Brain pericyte (primary cell): ENCODE data around the gene REEP3.
"Not testable (repeated sequence)": the region's sequence is repeated elsewhere in the genome, so short reads cannot be mapped to it uniquely, and the experiment has no call there.

Source experiments
- DNase-seq: peaks from one replicate; pipeline ENCODE4 v3.0.0-alpha.2; 2012; ENCODE audit warnings: low read depth, low spot score

Gene REEP3

DNA sequence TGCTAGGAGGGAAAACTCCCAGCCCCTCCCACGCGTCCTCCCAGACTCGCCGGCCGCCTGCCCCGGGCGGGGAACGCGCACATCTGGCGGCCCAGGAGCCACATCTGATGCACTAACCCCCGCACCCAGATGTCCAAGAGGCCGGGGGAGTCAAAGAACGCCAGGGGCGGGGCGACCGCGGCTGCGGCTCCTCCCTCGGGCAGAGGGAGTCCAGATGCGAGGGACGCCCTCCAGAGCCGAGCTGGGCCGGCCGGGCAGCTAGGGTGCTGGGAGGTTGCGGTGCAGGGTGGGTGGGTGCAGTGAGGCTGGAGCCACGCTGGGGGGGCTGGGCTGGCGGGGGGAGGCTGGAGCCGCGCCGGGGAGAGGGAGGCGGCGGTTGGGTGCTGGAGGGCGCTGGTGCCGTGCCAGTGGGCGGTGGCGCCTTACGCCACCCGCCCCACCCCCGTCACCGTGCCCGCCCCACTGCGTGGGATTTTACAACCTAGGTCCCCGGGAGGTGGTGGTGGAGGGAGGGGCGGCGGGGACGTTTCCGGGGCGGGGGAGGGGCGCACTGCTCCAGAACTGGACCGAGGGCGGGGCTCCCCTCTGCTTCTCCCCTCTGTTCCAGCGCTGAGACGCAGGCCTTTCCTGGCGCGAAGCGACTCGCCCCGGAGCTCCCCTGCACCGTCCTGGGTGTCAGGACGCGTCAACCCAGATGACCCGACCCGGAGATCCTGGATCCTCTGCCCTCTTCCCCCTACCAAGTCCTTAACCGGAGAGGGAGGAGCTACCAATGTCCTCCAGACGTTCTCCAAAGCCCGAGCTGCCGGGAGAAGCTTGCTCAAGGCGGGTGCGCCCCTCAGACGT, 109.1 kb downstream of the REEP3 start:
- DNase-seq, result peak; percentile 94

DNA sequence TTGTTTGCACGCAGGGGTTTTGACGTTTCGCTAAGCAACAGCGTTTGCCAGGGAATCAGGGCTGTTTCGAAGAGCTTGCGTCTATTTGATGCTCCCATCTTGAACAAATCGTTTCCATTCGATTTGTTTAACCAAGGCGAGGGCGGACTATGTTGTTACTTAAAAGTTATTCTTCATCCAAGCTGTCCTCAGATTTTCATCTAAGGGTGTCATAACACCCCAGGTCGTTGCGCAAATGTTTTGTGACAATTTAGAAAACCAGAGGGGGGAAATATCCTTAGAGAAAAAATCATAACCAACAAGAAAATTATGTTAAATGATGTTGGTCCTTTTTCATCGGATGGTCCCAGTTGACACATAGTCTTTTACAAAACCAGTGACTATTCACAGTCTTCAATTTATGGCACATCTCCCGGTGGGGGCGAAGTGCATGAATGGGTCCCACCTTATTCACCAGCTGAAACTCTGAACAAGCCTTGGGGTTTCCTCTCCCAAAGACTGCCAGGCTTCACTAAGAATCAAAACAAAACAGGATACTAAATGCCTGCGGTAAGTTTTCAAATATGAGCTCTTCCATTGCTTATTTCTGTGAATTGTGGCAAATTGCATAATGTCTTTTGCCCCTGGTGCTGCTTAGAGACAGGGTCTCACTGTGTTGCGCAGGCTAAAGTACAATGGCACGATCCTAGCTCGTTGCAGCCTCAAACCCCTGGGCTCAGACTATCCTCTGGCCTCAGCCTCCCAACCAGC, 109.9 kb downstream of the REEP3 start:
- no peak for DNase-seq

DNA sequence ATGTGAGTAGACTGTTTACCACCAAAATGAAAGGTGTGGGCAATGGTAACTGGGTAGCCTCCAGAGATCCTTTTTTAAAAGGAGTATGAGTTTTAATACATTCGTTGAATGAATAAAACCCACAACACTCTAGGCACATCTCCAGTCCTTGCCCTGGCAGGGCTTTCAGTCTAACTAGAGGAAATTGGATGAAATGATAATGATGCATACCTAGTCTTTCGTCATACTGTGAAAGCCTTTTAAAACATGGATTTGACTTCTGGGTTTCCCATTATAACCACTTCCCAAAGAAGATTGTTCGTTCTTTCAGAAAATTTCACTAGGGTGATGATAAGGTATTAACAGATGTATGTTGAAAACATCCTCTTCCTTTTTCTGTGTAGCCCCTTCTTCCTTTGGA, 110.8 kb downstream of the REEP3 start:
- no peak for DNase-seq

DNA sequence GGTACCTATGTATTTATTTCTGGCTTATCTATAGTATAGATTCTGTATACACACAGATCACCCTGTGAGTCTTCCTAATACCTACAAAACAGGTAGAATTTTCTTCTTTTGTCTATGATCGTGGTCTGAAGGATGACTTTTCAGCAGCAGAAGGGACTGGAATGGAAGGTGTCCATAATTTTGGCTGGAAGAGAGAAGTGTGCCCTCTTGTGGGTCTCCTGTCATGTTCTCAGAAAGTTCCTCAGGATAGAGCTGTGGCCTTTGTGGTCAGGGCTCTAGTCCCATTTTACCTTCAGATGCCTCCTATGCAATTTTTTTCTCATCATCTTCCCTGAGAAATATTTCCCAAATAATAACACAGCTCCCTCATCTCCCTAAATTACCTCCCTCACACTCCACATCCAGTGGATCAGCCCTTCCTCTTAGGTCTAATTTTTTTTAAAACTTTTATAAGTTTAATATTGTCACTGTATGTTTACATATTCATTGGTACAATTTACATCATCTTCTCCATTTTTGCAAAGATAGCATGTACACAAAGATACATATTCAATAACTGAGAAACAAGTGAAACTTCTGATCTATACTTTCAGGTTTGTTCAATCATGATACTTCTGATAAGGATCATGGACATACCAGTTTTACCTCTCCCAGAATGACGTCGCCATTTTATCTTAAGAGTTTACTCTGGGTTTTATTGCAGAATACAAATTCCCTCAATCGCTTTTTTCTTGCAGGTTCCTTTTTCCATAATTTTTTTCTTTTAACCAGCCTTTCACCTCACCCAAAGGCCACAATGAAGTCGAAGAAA, 112.7 kb downstream of the REEP3 start:
- DNase-seq, result no peak

DNA sequence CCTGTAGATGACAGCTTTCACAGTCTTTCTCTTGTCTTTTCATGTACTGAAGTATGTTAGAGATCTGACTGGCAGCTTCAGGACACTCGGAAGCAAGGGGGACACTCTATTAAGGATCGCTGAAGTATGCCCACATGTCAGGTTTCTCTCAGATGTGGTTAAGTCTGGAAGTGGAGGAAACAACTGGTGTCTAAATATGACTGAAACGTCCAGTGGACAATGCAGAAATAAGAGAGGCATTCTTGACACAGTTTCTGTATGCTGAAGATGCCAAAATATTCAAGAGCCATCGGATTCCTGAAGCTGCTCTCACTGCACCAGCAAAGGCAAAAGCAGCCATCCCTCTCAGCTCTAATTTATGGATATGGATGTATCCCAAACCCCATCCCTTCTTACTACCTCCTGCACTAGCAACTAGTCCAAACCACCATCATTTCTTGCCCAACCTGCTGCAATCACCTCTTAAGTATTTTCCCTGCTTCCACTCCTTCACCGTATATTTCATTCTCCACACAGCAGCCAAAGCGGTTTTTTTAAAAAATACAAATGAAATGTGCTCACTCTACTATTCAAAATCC, 113.4 kb downstream of the REEP3 start:
- no peak for DNase-seq

DNA sequence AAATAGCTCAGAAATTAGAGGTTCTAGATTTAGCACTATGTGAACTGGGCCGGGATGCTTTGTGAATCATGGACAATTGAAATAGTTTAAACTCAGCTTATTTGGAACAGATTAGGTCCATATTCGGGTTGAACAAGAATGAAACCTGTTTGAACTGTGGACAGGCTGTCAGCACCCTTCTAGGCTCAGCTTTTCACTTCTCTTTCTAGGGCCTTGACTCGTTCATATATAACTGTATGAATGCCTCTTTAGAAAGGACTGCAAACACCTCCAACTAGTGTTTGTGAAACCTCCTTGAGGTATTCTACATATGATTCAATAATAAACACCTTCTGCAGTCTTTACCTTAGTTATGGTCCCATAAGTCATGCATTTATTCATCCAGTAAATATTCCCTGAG, 115.6 kb downstream of the REEP3 start:
- no peak for DNase-seq

DNA sequence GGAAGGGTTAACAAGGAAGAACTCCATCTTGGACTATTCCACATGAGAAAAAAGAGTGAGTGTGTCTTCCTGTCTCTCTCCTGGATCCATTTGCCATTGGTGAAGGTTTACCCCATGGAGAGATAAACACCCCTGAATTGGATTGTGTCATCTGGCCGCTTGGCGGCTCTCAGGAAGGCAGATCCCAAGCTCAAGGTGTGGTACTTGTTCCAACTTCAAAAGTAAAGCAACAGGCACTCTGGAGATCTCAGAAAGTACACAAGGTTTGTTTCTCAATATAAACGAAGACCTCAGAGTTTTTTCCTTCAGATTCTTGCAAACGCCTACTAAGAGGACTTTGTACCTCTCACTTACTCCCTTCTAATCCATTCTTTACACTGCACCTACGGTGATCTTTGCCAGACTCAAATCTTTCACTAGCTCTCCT, 116.7 kb downstream of the REEP3 start:
- DNase-seq, result no peak

DNA sequence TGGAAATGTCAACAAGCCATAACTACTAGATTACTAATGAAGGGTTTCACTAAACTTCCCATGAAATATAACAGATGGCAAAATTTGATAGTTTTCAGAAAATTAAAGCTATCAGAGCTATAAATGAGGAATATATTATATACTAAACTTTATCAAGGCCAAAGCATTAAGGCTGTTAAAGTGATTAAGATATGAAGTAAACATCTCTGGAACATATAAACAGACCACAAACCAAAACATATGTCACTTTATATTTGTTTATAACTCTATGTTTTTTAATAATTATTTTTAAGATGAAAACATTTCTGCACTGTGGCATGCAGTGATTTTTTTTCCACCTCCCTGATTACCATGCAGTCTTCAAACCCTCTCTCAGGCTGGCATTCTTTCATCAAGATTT, 120.2 kb downstream of the REEP3 start:
- DNase-seq, result no peak

DNA sequence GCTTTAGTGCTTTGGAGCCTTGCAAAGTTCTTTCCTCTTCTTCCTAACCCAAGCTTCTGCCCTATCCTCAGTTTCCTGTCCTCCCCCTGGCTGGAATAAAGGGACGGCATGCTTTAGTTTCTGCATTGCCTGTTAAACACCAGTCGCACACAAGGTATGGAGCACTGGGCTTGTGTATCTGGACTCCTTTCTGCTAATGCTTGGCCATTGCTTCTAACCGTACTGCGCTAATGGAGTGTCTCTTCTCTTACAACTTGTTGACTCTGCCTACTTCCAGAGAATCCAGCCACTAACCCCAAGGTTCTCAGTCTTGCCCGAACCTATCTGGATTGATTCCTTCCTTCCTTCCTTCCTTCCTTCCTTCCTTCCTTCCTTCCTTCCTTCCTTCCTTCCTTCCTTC, 120.6 kb downstream of the REEP3 start:
- no peak for DNase-seq

DNA sequence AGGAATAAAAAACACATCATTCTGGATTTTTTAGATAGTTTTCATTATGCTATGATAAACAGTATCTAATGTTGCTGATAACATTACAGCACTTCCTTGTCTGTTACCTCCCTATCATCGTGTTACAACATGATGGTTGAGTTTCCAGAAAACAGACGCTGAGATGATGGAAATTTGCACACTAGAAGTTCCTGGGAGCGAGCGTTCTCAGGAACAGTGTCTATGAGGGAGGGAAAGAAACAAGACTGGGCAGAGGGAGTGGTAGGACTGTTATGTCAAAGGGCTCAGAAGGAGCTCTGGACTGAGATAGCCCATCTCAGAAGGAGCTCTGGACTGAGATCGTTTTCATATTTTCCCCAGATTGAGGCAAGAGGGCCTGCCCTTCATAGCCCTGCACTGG, 121.6 kb downstream of the REEP3 start:
- DNase-seq, result no peak

DNA sequence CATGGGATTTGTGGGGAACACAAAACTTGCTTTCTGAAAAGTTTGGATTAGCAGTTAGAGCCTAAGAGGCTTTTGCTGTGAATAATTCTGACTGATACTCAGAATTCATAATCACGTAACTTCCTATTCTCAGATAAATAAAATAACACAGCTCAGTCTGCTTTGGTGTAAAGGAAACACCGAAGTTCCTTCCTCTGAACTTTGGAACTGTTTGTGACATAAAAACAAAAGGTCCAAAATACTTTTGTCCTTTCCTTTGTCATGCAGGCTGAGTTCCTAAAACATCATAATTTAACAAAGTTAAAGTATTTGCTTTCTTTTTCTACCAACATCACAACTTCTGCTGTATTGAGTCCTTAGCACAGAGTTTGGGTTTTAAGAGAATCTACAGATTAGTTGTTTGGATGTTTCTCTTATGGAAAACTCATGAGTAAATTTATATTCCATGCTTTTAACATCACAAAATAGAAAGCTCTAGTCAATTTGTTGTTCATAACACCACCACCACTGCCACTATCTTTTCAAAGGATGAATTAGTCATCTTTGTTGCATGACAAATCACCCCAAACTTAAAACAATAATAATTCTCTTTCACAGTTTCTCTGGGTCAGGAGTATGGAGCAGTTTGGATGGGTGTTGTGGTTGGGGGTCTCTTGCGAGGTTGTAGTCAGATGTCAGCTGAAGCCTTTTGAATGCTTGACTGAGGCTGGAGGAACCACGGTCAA, 123.4 kb downstream of the REEP3 start:
- DNase-seq, result no peak

DNA sequence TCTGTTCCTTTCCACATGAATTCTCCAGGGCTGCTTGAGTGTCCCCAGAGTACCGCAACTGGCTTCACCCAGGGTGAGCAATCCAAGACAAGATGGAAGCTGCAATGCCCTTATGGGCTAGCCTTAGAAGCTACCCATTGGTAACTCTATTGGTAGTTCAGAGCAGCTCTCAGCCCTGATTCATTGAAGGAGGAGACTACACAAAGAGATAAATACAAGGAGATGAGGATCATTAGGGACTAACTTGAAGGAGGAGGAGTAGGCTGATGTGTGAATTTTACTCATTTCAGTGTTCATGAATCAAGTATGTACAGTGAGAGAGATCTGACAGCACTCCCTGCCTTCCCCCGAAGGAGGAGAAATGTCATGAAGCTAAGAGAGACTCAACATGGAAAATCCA, 124.0 kb downstream of the REEP3 start:
- no peak for DNase-seq

DNA sequence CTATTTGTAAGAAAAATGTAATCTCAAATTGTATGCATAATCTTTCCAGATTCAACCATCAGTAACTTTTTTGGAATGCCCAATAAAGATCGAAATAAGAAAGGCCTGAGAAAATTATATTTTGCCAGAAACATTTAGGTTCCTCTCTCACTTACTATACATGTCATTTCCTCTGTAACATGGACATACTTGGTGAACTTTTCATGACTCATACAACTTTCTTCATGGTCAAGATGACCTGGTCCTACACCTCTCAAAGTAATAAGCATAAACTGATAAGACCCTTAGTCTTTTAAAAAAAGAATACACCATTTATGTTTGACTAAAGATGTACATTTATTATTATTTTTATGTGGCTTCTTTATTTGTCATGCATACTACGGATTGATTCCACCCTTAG, 125.3 kb downstream of the REEP3 start:
- no peak for DNase-seq

DNA sequence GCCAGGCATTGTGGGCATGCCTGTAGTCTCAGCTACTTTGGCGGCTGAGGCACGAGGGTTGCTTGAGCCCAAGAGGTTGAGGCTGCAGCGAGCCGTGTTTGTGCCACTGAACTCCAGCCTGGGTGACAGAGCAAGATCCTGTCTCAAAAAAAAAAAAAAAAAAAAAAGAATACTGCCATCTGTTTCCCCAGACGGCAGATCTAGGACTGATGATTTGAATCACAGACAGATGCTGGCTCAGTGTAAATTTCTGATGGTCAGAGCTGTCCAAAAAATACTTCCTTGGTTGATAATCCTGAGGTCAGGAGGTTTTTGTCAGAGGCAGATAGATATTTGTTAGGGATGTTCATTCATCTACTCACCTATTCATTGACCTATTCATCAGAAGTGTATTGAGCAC, 130.7 kb downstream of the REEP3 start:
- DNase-seq, result no peak

DNA sequence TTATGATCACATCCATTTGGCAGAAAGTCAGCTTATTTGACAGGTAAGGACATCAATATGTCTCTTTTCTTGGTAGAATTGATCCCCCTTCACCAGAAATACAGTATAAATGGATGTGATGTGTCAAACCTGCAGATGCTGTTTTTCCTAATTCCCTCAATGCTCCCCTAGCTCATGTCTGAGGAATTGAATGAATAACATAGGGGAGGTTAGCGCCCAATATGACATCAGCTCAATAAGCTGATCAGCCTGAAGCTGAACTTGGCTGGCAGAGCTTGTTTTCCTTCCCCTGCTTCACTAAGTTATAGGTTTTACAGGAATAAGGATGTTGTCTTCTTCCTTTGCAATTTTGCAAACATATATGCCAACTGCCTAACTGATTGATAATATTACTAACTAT, 132.5 kb downstream of the REEP3 start:
- DNase-seq, result no peak

DNA sequence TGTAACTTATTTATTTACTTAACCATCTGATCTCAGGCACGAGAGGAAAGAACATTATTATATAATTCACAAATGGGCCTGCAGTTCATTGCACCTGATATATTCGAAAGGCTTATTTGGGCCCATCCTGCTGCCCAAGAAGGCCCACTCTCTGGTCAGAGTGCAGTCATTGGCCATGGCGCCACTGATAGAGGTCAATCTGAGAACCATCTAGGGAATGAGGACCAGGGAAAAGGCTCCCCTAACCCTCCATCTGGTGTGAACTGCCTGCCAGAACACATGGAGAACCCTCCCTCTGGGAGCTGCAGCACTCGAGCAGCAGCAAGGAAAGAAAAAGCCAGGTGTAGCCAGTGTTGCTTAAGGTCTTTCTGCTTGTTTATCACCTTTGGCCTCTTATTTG, 136.6 kb downstream of the REEP3 start:
- no peak for DNase-seq

DNA sequence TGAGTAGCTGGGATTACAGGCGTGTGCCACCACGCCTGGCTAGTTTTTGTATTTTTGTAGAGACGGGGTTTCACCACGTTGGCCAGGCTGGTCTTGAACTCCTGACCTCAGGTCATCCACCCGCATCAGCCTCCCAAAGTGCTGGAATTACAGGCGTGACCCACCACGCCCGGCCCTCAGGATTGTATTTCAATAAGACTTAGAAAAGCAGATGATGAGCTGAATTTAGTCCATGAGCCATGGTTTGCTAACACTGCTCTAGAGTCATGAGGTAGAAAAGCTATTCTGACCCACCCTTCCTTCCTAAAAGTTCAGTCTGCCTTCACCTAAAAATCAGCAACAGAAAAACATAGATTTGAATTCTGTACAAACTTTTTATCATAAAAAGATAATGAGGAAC, 139.7 kb downstream of the REEP3 start:
- not testable (repeated sequence) for DNase-seq

DNA sequence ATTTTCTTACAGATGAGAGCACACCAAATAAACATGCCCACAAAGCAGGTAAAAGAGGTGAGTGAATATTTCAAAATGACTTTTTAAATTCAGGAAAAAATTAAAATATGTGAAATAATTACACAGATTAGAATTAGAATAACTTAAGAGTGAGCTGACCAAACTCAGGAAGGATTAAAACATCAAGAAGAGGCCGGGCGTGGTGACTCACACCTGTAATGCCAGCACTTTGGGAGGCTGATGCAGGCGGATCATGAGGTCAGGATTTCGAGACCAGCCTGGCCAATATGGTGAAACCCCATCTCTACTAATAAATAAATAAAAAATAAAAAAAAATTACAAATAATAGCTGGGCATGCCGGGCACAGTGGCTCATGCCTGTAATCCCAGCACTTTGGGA, 140.1 kb downstream of the REEP3 start:
- DNase-seq, result no peak

DNA sequence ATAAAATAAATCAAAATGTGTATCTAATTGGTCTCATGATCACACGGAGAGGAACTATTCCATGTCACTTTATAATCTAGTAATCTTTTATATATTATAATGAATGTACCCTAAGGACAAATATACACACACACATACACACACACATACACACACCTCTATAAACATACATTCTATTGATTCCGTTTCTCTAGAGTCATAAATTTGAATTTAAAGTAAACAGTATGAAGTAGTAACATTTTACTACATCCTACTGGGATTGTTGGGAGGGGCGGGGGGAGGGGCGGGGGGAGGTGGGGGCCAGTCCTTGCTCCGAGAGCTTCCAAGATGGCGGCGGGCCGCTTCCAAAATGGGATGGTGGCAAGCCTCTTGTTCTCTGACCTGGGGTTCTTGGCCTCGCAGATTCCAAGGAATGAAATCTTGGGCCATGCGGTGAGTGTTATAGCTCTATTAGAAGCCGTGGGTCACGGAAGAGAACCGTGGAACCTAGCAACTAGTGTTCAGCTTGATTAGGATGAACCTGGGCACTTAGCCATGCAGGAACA, 143.2 kb downstream of the REEP3 start:
- DNase-seq, result no peak

DNA sequence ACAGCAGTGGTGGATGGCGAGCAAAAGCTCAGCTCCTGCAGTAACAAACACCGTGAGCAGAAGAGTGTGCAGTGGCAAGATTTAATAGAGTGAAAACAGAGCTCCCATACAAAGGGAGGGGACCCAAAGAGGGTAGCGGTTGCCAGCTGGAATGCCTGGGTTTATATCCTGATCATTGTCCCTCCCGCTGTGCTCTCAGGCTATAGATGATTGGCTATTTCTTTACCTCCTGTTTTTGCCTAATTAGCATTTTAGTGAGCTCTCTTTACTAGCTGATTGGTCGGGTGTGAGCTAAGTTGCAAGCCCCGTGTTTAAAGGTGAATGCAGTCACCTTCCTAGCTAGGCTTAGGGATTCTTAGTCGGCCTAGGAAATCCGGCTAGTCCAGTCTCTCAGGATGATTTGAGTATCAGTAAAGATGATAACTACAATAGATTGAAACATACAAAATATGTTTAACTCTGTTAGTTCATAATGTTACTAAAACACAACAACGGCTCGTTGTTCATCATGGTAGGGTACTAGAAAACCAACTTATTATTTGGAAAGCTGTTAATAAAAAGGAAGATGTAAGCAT, 143.9 kb downstream of the REEP3 start:
- not testable (repeated sequence) for DNase-seq
